Measurements from ENCODE around the gene NT5DC1.

The NT5DC1 gene
- long read RNA-seq, full-length matches to known transcripts, result 294 of 318 reads
- long read RNA-seq, partial matches to known transcripts, result 6 of 318 reads
- long read RNA-seq, other reads (novel, unspliced or antisense), result 18 of 318 reads

GRCh38 chr6:116100419-116101301, at the start of gene NT5DC1:
Gene NT5DC1, plus strand, starts transcription at chr6:116100853. Its CDS starts 78 bp downstream, at chr6:116100931.
- TF ChIP-seq CTCF (IDR thresholded peaks at IDR 0.05; ENCODE audit: insufficient read depth, low read length), result no peak
- TF ChIP-seq SPI1 (IDR thresholded peaks at IDR 0.05; ENCODE audit: borderline replicate concordance, low read depth), result peak; percentile 49; the same call in 1 of the 2 replicates
- TF ChIP-seq REST (IDR thresholded peaks at IDR 0.05; ENCODE audit: insufficient replicate concordance, low read depth), result peak; percentile 51
- TF ChIP-seq GABPA (IDR thresholded peaks at IDR 0.05; ENCODE audit: low read depth), result peak; percentile 65
- TF ChIP-seq POLR2AphosphoS5 (IDR thresholded peaks at IDR 0.05; ENCODE audit: low read depth), result peak; percentile 80
- Histone ChIP-seq H3K4me3 (replicated peaks; ENCODE audit: insufficient read depth, low read length) (peak within 1 kb of the TSS; percentile 71), H3K27ac (replicated peaks) (peak within 1 kb of the TSS; percentile 80), H3K27me3 (ENCODE audit: insufficient read depth, poor library complexity, severe bottlenecking) (no peaks in the 10 kb centered on the region)
- peak; percentile 39 to 88 for DNase-seq (ENCODE audit: low read depth in 1 of 2, low spot score in 1 of 2)

GRCh38 chr6:116051244-116051643, 49.4 kb upstream of the NT5DC1 start:
- no peak overlapping the region for H3K4me3 ChIP-seq (replicated peaks; ENCODE audit: insufficient read depth, low read length)

More at GRCh38 chr6:116051244-116051643, 49.4 kb upstream of the NT5DC1 start:
- no peak overlapping the region for H3K27ac ChIP-seq (replicated peaks)
- DNase-seq (ENCODE audit: low read depth in 1 of 2, low spot score in 1 of 2), result no peak
- TF ChIP-seq CTCF (IDR thresholded peaks at IDR 0.05; ENCODE audit: insufficient read depth, low read length), result no peak
- no peak for TF ChIP-seq REST (IDR thresholded peaks at IDR 0.05; ENCODE audit: insufficient replicate concordance, low read depth)
- no peak for TF ChIP-seq POLR2AphosphoS5 (IDR thresholded peaks at IDR 0.05; ENCODE audit: low read depth)
- no peak for TF ChIP-seq GABPA (IDR thresholded peaks at IDR 0.05; ENCODE audit: low read depth)
- TF ChIP-seq SPI1 (IDR thresholded peaks at IDR 0.05; ENCODE audit: borderline replicate concordance, low read depth), result no peak
- peaks cover 6% of the 10 kb centered on the region for H3K27me3 ChIP-seq (ENCODE audit: insufficient read depth, poor library complexity, severe bottlenecking)

Data from HL-60 (cell line).